Measurements from ENCODE around the gene GLCCI1.
A peak's percentile ranks its signal among the peaks of the same experiment; 100 is the strongest.

GLCCI1 gene

DNA sequence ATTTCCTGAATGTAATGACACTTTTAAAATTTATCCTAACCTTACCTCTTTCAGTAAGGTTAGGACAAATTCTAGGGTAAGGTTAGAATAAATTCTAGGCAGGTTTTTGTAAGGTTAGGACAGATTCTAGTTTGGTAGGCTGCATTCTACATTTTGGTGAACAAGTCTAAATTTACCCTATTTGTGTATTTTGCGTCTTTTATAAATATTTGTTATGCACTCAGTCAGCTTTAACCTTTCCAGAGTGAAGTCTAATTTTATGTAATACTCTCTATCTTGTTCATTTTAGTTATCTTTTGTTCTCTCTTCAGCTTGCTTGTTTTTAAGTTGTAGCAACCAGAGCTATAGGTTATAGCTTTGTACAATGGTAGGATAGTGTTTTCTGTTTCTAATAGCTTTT lies 54.0 kb downstream of the GLCCI1 start:
- TF ChIP-seq, protein P1, sequence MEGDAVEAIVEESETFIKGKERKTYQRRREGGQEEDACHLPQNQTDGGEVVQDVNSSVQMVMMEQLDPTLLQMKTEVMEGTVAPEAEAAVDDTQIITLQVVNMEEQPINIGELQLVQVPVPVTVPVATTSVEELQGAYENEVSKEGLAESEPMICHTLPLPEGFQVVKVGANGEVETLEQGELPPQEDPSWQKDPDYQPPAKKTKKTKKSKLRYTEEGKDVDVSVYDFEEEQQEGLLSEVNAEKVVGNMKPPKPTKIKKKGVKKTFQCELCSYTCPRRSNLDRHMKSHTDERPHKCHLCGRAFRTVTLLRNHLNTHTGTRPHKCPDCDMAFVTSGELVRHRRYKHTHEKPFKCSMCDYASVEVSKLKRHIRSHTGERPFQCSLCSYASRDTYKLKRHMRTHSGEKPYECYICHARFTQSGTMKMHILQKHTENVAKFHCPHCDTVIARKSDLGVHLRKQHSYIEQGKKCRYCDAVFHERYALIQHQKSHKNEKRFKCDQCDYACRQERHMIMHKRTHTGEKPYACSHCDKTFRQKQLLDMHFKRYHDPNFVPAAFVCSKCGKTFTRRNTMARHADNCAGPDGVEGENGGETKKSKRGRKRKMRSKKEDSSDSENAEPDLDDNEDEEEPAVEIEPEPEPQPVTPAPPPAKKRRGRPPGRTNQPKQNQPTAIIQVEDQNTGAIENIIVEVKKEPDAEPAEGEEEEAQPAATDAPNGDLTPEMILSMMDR (IDR thresholded peaks at IDR 0.05; ENCODE audit: extremely low read depth, insufficient read depth, missing control alignments): no peak
- in situ Hi-C loops (cut with MboI; ENCODE audit: low pct_unique_long_range_greater_than_20kb, low sequenced_read_pairs, unreplicated experiment): no loop called here
- DNase-seq (ENCODE audit: low spot score): no peak

DNA sequence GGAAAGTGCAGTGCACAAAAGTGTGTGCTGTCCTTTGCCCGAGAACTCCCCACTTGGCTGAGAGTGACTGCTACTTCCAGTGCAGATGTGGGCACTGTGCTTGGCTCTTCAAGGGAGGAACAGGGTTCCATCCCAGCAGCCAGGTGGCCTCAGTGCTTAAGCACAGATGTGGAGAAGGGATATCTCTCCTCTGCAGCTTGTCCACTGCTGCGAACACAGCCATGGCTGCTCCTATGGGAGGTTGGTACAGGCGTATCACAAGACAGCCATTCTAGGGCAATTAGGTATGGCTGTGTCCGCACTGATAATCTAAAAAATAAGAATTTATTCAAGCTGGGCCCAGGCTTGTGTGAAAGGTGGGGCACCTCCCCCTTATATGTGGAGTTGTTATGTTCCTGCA lies 66.6 kb downstream of the GLCCI1 start:
- in situ Hi-C loops (cut with MboI; ENCODE audit: low pct_unique_long_range_greater_than_20kb, low sequenced_read_pairs, unreplicated experiment): no loop called here
- TF ChIP-seq, protein P1 (IDR thresholded peaks at IDR 0.05; ENCODE audit: extremely low read depth, insufficient read depth, missing control alignments): no peak

DNA sequence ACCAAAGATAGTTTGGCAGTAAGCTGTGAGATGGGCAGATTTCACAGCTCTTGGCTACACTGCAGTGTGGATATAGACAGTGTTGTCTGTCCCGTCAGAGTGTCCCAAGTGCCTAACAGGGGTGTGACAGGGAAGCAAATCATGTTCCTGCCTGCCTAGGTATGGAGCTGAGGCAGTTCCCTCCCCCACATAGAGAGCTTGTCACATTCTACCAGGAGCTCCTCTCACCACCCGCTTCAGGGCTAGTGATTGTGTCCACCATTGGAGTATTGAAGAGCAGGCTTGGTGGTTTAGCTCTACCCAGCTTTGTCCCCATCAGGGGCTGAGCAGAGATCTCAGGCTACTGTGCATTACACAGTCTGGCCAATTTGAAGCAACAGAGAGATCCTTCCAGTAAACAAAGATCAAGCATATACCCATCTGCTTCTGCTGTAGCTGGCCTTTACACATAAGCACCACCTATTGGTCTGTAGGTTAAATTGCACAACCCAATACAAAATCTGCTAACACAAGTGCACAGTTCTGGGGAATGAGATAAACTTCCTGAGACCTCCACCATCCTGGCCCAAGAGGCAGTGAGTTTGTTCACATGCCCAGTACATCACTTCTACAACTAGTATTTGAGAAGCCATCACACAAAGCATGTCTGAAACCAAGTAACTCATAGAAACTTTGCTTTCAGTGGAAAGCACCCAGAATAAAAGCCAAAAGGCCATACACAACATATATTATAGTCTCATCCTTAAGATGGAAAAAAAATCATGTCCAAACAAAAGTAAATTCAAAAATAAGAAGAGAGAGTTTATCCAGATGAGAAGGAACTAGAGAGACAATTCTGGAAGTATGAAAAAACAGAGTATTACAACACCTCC lies 67.3 kb downstream of the GLCCI1 start:
- DNase-seq (ENCODE audit: low spot score): no peak
- in situ Hi-C loops (cut with MboI; ENCODE audit: low pct_unique_long_range_greater_than_20kb, low sequenced_read_pairs, unreplicated experiment): no loop called here
- TF ChIP-seq, protein P1 (IDR thresholded peaks at IDR 0.05; ENCODE audit: extremely low read depth, insufficient read depth, missing control alignments): peak; percentile 35

More for the DNA sequence above, 66.6 kb downstream of the GLCCI1 start:
- DNase-seq (ENCODE audit: low spot score): no peak

DNA sequence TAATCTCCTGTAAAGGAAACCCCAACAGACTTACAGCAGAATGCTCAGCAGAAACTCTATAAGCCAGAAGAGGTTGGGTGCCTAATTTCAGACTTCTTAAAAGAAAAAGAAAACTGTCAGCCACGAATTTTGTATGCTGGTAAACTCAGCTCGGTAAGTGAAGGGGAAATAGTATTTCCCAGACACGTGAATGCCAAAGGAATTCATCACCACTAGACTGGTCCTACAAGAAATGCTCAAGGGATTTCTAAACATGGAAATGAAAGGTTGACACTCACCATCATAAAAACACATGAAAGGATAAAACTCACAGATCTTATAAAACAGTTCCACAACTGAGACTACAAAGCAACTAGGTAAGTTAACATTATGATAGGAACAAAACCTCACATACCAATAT lies 68.6 kb downstream of the GLCCI1 start:
- TF ChIP-seq, protein P1 (IDR thresholded peaks at IDR 0.05; ENCODE audit: extremely low read depth, insufficient read depth, missing control alignments): no peak
- in situ Hi-C loops (cut with MboI; ENCODE audit: low pct_unique_long_range_greater_than_20kb, low sequenced_read_pairs, unreplicated experiment): no loop called here
- no peak for DNase-seq (ENCODE audit: low spot score)

DNA sequence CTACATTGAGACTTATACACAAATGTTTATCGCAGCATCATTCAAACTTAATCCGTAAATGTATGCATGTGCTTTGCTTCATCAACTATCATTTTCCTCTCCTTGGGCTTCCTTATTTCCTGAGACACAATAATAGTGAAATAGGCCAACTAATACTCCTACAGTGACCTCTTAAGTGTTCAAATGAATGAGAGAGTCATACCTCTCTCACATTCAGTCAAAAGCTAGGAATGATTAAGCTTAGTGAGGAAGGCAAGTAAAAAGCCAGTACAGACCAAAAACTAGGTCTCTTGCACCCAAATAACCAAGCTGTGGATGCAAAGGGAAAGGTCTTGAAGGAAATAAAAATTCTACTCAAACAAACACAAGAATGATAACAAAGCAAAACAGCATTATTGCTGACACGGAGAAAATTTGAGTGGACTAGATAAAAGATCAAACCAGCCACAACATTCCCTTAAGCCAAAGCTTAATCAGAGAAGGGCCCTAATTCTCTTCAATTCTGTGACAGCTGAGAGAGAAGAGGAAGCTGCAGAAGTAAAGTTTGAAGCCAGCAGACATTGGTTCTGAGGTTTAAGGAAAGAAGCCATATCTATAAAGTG lies 72.3 kb downstream of the GLCCI1 start:
- in situ Hi-C loops (cut with MboI; ENCODE audit: low pct_unique_long_range_greater_than_20kb, low sequenced_read_pairs, unreplicated experiment): no loop called here
- TF ChIP-seq, protein P1 (IDR thresholded peaks at IDR 0.05; ENCODE audit: extremely low read depth, insufficient read depth, missing control alignments): no peak
- no peak for DNase-seq (ENCODE audit: low spot score)

DNA sequence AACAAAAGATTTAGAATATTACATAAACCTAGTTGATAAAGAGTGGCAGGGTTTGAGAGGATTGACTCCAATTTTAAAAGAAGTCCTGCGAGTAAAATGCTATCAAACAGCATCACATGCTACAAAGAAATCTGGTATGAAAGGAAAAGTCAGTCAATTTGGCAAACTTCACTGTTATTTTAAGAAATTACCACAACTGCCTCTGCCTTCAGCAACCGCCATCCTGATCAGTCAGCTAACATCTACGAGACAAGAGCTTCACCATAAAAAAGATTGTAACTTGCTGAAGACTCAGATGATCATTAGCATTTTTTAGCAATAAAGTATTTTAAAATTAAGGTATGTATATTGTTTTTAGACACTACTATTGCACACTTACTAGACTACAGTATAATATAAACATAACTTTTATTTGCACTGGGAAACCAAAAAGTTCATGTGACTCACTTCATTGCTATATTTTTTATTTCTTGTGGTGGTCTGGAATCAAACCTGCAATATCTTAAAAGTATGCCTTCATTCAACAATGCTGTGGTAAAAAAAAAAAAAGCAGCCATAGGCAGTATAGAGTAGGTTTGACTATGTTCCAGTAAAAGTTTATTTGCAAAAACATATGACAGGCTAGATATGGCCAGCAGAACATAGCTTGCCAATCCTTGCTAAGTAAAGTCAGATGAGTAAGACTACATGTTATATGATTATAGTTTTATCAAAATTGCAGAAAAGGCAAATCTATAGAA lies 74.4 kb downstream of the GLCCI1 start:
- in situ Hi-C loops (cut with MboI; ENCODE audit: low pct_unique_long_range_greater_than_20kb, low sequenced_read_pairs, unreplicated experiment): no loop called here
- TF ChIP-seq, protein P1 (IDR thresholded peaks at IDR 0.05; ENCODE audit: extremely low read depth, insufficient read depth, missing control alignments): no peak
- DNase-seq (ENCODE audit: low spot score): no peak
